PC-3 (cell line): ENCODE measurements around the gene EEF1AKMT4. TPM values are rescaled to one million over a fixed set of nuclear protein-coding genes. Genes with fewer than 3 reads are reported as not detected.
A peak's percentile ranks its signal among the peaks of the same experiment; 100 is the strongest.

Experiments
- ATAC-seq: fragments of 200-7000 bp; cut with Tn5 transposase; 2 replicates; pipeline ENCODE4 v1.9.1; 2020; ENCODE audit warnings: mild to moderate bottlenecking, moderate library complexity
- BruUV-seq: library from RNA; stranded (reverse); fragments of 400-500 nt; replicated peaks from 2 replicates; lab custom pipeline; 2021; lab: Mats Ljungman, UMichigan
- CTCF ChIA-PET: fragments of 300-600 bp; sonication (Branson Sonifier 250); formaldehyde crosslinking; loops from one replicate; lab custom pipeline; 2022; ENCODE audit warnings: antibody characterized with exemption; lab: Charles Lee
- POLR2A ChIA-PET: fragments of 300-600 bp; sonication (Branson Sonifier 250); formaldehyde crosslinking; loops from one replicate; lab custom pipeline; 2022; ENCODE audit warnings: antibody characterized with exemption; ENCODE audit not compliant: unreplicated experiment; lab: Charles Lee
- DNase-seq: peaks from one replicate; pipeline ENCODE4 v3.0.0-alpha.2; 2015
- H2AFZ ChIP-seq: fragments of 300-600 bp; sonication (generic); 2 replicates; pipeline ENCODE4 v1.6.0; 2016; ENCODE audit warnings: antibody characterized with exemption, low read length
- H3F3A ChIP-seq: fragments of 300-600 bp; sonication (generic); one replicate; pipeline ENCODE4 v1.6.0; 2017; ENCODE audit warnings: antibody characterized with exemption, low read length, control low read depth, mild to moderate bottlenecking; ENCODE audit not compliant: unreplicated experiment
- H3K27ac ChIP-seq: fragments of 300-600 bp; sonication (generic); 2 replicates; pipeline ENCODE4 v1.5.1; 2016; ENCODE audit warnings: mild to moderate bottlenecking, low read length
- H3K27me3 ChIP-seq: fragments of 300-600 bp; sonication (generic); 2 replicates; pipeline ENCODE4 v1.6.1; 2016; ENCODE audit warnings: low read length, mixed read lengths
- H3K36me3 ChIP-seq: fragments of 300-600 bp; sonication (generic); 2 replicates; pipeline ENCODE4 v1.6.1; 2016; ENCODE audit warnings: low read depth, mixed run types, low read length, mixed read lengths
- H3K4me1 ChIP-seq: fragments of 300-600 bp; sonication (generic); 2 replicates; pipeline ENCODE4 v1.5.1; 2016; ENCODE audit warnings: low read length; ENCODE audit not compliant: insufficient read depth
- H3K4me2 ChIP-seq: fragments of 300-600 bp; sonication (generic); 2 replicates; pipeline ENCODE4 v1.6.0; 2016; ENCODE audit warnings: low read length
- H3K4me3 ChIP-seq: fragments of 300-600 bp; sonication (generic); 2 replicates; pipeline ENCODE4 v1.5.1; 2016; ENCODE audit warnings: mild to moderate bottlenecking, low read length, mixed read lengths
- H3K79me2 ChIP-seq: fragments of 300-600 bp; sonication (generic); 2 replicates; pipeline ENCODE4 v1.6.1; 2017; ENCODE audit warnings: low read length, mixed read lengths
- H3K9ac ChIP-seq: fragments of 300-600 bp; sonication (generic); 2 replicates; pipeline ENCODE4 v1.6.0; 2016; ENCODE audit warnings: mild to moderate bottlenecking, low read length
- H3K9me2 ChIP-seq: fragments of 300-600 bp; sonication (generic); replicated peaks from 2 replicates; pipeline ENCODE4 v1.6.1; 2016; ENCODE audit warnings: mixed run types, low read length, mixed read lengths
- H3K9me3 ChIP-seq: fragments of 300-600 bp; sonication (generic); 2 replicates; pipeline ENCODE4 v1.6.1; 2016; ENCODE audit warnings: low read length, mixed read lengths
- H4K20me1 ChIP-seq: fragments of 300-600 bp; sonication (generic); 2 replicates; pipeline ENCODE4 v1.6.1; 2016; ENCODE audit warnings: low read length, mixed read lengths
- CTCF ChIP-seq: fragments of 300-600 bp; sonication (generic); conservative IDR thresholded peaks from 2 replicates; pipeline ENCODE4 v1.5.1; 2017; ENCODE audit warnings: antibody characterized with exemption, low read depth, mild to moderate bottlenecking, low read length
- EZH2 ChIP-seq: fragments of 300-600 bp; sonication (generic); IDR thresholded peaks from one replicate; pipeline ENCODE4 v1.6.1; 2017; ENCODE audit warnings: antibody characterized with exemption, mild to moderate bottlenecking, low read length; ENCODE audit not compliant: unreplicated experiment
- EZH2phosphoT487 ChIP-seq: fragments of 300-600 bp; sonication (generic); IDR thresholded peaks from 2 replicates; pipeline ENCODE4 v1.6.1; 2018; ENCODE audit warnings: mild to moderate bottlenecking, antibody characterized with exemption, low read length, borderline replicate concordance
- intact Hi-C: fragments of 100-400 bp; cut with micrococcal nuclease; formaldehyde crosslinking; loops from 2 replicates; pipeline ENCODE4 v1.9.0; 2023
- total RNA-seq: library from RNA; depleted of rRNA; stranded (reverse); fragments of >200 nt; gene quantifications from 2 replicates; pipeline ENCODE4 v1.2.3, GENCODE V29; 2014

The EEF1AKMT4 gene
- total RNA-seq, 1 experiment from 2014 or later = 27.3 TPM

GRCh38 chr3:184241447-184242296, 7.8 kb upstream of the EEF1AKMT4 start:
- no peak overlapping the region for H3K4me3 ChIP-seq
- intact Hi-C loops = no loop called here
- H3K4me1 ChIP-seq = no peaks in the 10 kb centered on the region
- ATAC-seq (peak; percentile 41; the same call in 1 of the 2 replicates), DNase-seq (no peak)
- H3K9me2 ChIP-seq = no peaks in the 10 kb centered on the region
- H3K27ac ChIP-seq = no peak overlapping the region
- ChIA-PET POLR2A (no interaction called here), CTCF (interaction anchor here (0.8 kb wide), 1 partner anchor 346 kb away, joined by 3 read pairs; no protein-coding TSS in a partner anchor)
- no peaks in the 10 kb centered on the region; the same call in 1 of the 2 replicates for H3K79me2 ChIP-seq
- no TSS peak for BruUV-seq
- TF ChIP-seq EZH2 (no peak), EZH2phosphoT487 (no peak), CTCF (peak; percentile 40)
- no peaks in the 10 kb centered on the region for H3F3A ChIP-seq
- peaks cover 24% of the 10 kb centered on the region for H3K36me3 ChIP-seq
- no peaks in the 10 kb centered on the region for H3K27me3 ChIP-seq
- no peak overlapping the region for H3K4me2 ChIP-seq
- no peaks in the 10 kb centered on the region for H3K9me3 ChIP-seq
- H3K9ac ChIP-seq = no peak overlapping the region
- H2AFZ ChIP-seq = no peak overlapping the region
- H4K20me1 ChIP-seq = no peaks in the 10 kb centered on the region

- POLR2A ChIA-PET = no interaction called here
- Histone ChIP-seq H3K27ac (no peak overlapping the region), H3F3A (no peaks in the 10 kb centered on the region), H2AFZ (no peak overlapping the region), H3K9ac (no peak overlapping the region), H4K20me1 (no peaks in the 10 kb centered on the region), H3K9me3 (no peaks in the 10 kb centered on the region), H3K4me2 (no peak overlapping the region), H3K4me1 (no peaks in the 10 kb centered on the region), H3K9me2 (no peaks in the 10 kb centered on the region), H3K79me2 (peaks cover 5% of the 10 kb centered on the region), H3K27me3 (no peaks in the 10 kb centered on the region), H3K36me3 (peaks cover 24% of the 10 kb centered on the region), H3K4me3 (no peak overlapping the region)
- ATAC-seq (no peak), DNase-seq (no peak)
- TF ChIP-seq CTCF = no peak
- no peak for TF ChIP-seq EZH2
- TF ChIP-seq EZH2phosphoT487 = no peak
- CTCF ChIA-PET = interaction anchor here (0.8 kb wide), 1 partner anchor 347 kb away, joined by 3 read pairs; no protein-coding TSS in a partner anchor
- intact Hi-C loops = no loop called here
- BruUV-seq = no TSS peak
These were observed 7.2 kb upstream of the EEF1AKMT4 start for GRCh38 chr3:184242297-184242685.
